Tibial artery (tissue), 4 donors: Measurements from ENCODE around the gene A3GALT2.

Experiments
- DNase-seq, 2 donors: peaks; one replicate each; pipeline ENCODE4 v3.0.0-alpha.2; 2019
- H3K27ac ChIP-seq, 2 donors: fragments of 200-600 bp; sonication (generic) in 1 of 2; 1 replicate in 1 of 2; 2 replicates in 1 of 2; pipeline ENCODE4 v1.5.1; 2018 to 2019; ENCODE audit warnings: mild to moderate bottlenecking in 1 of 2
- H3K27me3 ChIP-seq, 2 donors: fragments of 200-600 bp; sonication (generic) in 1 of 2; one replicate each; pipeline versions ENCODE4 v1.5.1 to v1.6.0; 2016 to 2019
- H3K36me3 ChIP-seq, 3 donors: fragments of 200-600 bp; sonication (generic) in 2 of 3; one replicate each; pipeline ENCODE4 v1.5.1; 2016 to 2019; ENCODE audit warnings: mild to moderate bottlenecking in 2 of 3
- H3K4me1 ChIP-seq, 4 donors: fragments of 200-600 bp; sonication (generic) in 2 of 4; 1 replicate in 3 of 4; 2 replicates in 1 of 4; pipeline ENCODE4 v1.5.1; 2016 to 2019
- H3K4me3 ChIP-seq, 2 donors: fragments of 200-600 bp; sonication (generic) in 1 of 2; 1 replicate in 1 of 2; 2 replicates in 1 of 2; pipeline ENCODE4 v1.5.1; 2018 to 2019; ENCODE audit warnings: mild to moderate bottlenecking in 2 of 2
- H3K9me3 ChIP-seq, 3 donors: fragments of 200-600 bp; sonication (generic) in 1 of 3; one replicate each; pipeline ENCODE4 v1.5.1; 2016 to 2019
- CTCF ChIP-seq, 2 experiments: fragments of 200-600 bp in 1 of 2; fragments of 450-650 bp in 1 of 2; IDR thresholded peaks; one replicate each; pipeline ENCODE4 v1.5.1; 2017 to 2019; ENCODE audit warnings: antibody characterized with exemption in 2 of 2, mild to moderate bottlenecking in 1 of 2, moderate library complexity in 1 of 2
- intact Hi-C: fragments of 100-400 bp; cut with DNase I; formaldehyde crosslinking; loops from one replicate; pipeline ENCODE4 v1.15.0; 2023; ENCODE audit warnings: low total_unique reads

Gene A3GALT2

GRCh38 chr1:33358114-33358794 is 37.4 kb upstream of the A3GALT2 start:
- H3K27me3 ChIP-seq, result no peaks in the 10 kb centered on the region
- H3K27ac ChIP-seq, result no peak overlapping the region
- H3K9me3 ChIP-seq, result no peaks in the 10 kb centered on the region
- DNase-seq, result no peak
- peaks cover 6 to 14% (median 7%) of the 10 kb centered on the region in 3 donors for H3K36me3 ChIP-seq
- peaks cover 0 to 22% (median 11%) of the 10 kb centered on the region in 4 donors for H3K4me1 ChIP-seq
- no peak overlapping the region for H3K4me3 ChIP-seq
- no peak for TF ChIP-seq CTCF (IDR thresholded peaks at IDR 0.05)
- intact Hi-C loops, result no loop called here

GRCh38 chr1:33357099-33357498 is 36.2 kb upstream of the A3GALT2 start:
- Histone ChIP-seq H3K36me3 (peaks cover 6 to 14% (median 7%) of the 10 kb centered on the region in 3 donors), H3K27me3 (no peaks in the 10 kb centered on the region), H3K27ac (no peak overlapping the region), H3K9me3 (no peaks in the 10 kb centered on the region), H3K4me3 (no peak overlapping the region), H3K4me1 (peaks cover 0 to 11% (median 2%) of the 10 kb centered on the region in 4 donors)
- intact Hi-C loops, result no loop called here
- no peak for TF ChIP-seq CTCF (IDR thresholded peaks at IDR 0.05)
- no peak for DNase-seq

GRCh38 chr1:33354707-33355316 is 33.9 kb upstream of the A3GALT2 start:
- Histone ChIP-seq H3K36me3 (peaks cover 6 to 14% (median 7%) of the 10 kb centered on the region in 3 donors), H3K27me3 (no peaks in the 10 kb centered on the region), H3K4me1 (peaks cover 0 to 3% (median 0%) of the 10 kb centered on the region in 4 donors), H3K9me3 (no peaks in the 10 kb centered on the region), H3K27ac (no peak overlapping the region), H3K4me3 (no peak overlapping the region)
- intact Hi-C loops, result no loop called here
- no peak for DNase-seq
- TF ChIP-seq CTCF (IDR thresholded peaks at IDR 0.05), result no peak

GRCh38 chr1:33353531-33353930 is 32.6 kb upstream of the A3GALT2 start:
- TF ChIP-seq CTCF (IDR thresholded peaks at IDR 0.05), result no peak
- no peaks in the 10 kb centered on the region for H3K27me3 ChIP-seq
- no peaks in the 10 kb centered on the region for H3K9me3 ChIP-seq
- DNase-seq, result no peak
- intact Hi-C loops, result no loop called here
- H3K4me1 ChIP-seq, result no peaks in the 10 kb centered on the region
- H3K27ac ChIP-seq, result no peak overlapping the region
- H3K4me3 ChIP-seq, result no peak overlapping the region
- peaks cover 6 to 18% (median 7%) of the 10 kb centered on the region in 3 donors for H3K36me3 ChIP-seq

- intact Hi-C loops, result no loop called here
- Histone ChIP-seq H3K27ac (no peak overlapping the region), H3K36me3 (peaks cover 6 to 18% (median 7%) of the 10 kb centered on the region in 3 donors), H3K9me3 (no peaks in the 10 kb centered on the region), H3K27me3 (no peaks in the 10 kb centered on the region), H3K4me3 (no peak overlapping the region), H3K4me1 (peaks cover 0 to 22% (median 9%) of the 10 kb centered on the region in 4 donors)
- no peak for DNase-seq
- no peak for TF ChIP-seq CTCF (IDR thresholded peaks at IDR 0.05)
Measured at GRCh38 chr1:33351281-33351660, 30.4 kb upstream of the A3GALT2 start.
